GM23338 (cell line): ENCODE measurements around the gene NBEAL2.

Experiments
- CREB1 ChIP-seq: fragments of 250-450 bp; sonication (Bioruptor Pico); IDR thresholded peaks from 2 replicates; pipeline ENCODE4 v1.5.0; 2020; ENCODE audit warnings: low read depth, mild to moderate bottlenecking, moderate library complexity
- CTCF ChIP-seq, 2 experiments: fragments of 200-600 bp in 1 of 2; sonication (generic) in 1 of 2; conservative IDR thresholded peaks; 2 replicates each; pipeline versions ENCODE4 v1.5.1 to v1.6.1; 2016 to 2017; ENCODE audit warnings: antibody characterized with exemption in 2 of 2, low read depth in 2 of 2, mild to moderate bottlenecking in 2 of 2, moderate library complexity in 1 of 2
- ETS1 ChIP-seq: IDR thresholded peaks from 2 replicates; pipeline ENCODE4 v1.6.1; 2016; ENCODE audit warnings: antibody characterized with exemption
- EZH2 ChIP-seq: fragments of 200-600 bp; sonication (generic); IDR thresholded peaks from one replicate; pipeline ENCODE4 v1.8.0; 2017; ENCODE audit warnings: antibody characterized with exemption, mild to moderate bottlenecking, low read depth; ENCODE audit not compliant: unreplicated experiment
- EZH2phosphoT487 ChIP-seq: fragments of 200-600 bp; sonication (generic); IDR thresholded peaks from one replicate; pipeline ENCODE4 v1.8.1; 2018; ENCODE audit warnings: antibody characterized with exemption; ENCODE audit not compliant: unreplicated experiment
- POLR2AphosphoS5 ChIP-seq: IDR thresholded peaks from 2 replicates; pipeline ENCODE4 v1.6.1; 2016; ENCODE audit warnings: antibody characterized with exemption, low read depth
- STAT1 ChIP-seq: IDR thresholded peaks from one replicate; pipeline ENCODE4 v1.6.1; 2016; ENCODE audit warnings: antibody characterized with exemption; ENCODE audit not compliant: unreplicated experiment
- ZNF331 ChIP-seq: fragments of 250-450 bp; sonication (Bioruptor Pico); IDR thresholded peaks from 2 replicates; pipeline ENCODE4 v1.5.0; 2020; ENCODE audit warnings: low read depth, mild to moderate bottlenecking, moderate library complexity
- TF ChIP-seq, protein P1 (sequence below): IDR thresholded peaks from one replicate; pipeline ENCODE4 v1.6.1; 2018; ENCODE audit warnings: antibody characterized with exemption; ENCODE audit not compliant: unreplicated experiment

DNA sequence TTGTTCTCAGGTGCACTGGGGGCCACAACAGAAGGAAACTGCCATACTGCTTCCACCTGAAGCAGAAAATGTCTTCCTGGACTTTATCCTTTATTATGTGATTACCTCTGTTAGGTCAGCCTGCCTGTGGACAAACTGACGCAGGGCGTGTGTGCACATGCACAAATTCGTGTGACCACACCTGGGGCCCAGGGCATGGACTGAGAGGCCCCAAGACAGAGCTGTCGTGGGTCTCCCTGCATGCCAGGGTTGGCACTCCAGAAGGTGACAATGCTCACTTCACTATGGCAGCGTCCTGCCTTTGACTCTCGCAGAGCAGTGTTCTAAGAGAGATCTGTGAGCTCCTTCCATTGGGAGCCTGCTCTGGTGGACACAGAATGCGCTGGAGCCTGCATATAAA is 37.4 kb upstream of the NBEAL2 start:
- TF ChIP-seq CTCF (conservative IDR thresholded peaks at IDR 0.05; ENCODE audit: low read depth in 2 of 2) (no peak), EZH2 (no peak), EZH2phosphoT487 (no peak), POLR2AphosphoS5 (no peak), STAT1 (no peak), ETS1 (no peak), CREB1 (CRISPR knock-in tag) (no peak), ZNF331 (CRISPR knock-in tag) (no peak)
- TF ChIP-seq, protein P1, sequence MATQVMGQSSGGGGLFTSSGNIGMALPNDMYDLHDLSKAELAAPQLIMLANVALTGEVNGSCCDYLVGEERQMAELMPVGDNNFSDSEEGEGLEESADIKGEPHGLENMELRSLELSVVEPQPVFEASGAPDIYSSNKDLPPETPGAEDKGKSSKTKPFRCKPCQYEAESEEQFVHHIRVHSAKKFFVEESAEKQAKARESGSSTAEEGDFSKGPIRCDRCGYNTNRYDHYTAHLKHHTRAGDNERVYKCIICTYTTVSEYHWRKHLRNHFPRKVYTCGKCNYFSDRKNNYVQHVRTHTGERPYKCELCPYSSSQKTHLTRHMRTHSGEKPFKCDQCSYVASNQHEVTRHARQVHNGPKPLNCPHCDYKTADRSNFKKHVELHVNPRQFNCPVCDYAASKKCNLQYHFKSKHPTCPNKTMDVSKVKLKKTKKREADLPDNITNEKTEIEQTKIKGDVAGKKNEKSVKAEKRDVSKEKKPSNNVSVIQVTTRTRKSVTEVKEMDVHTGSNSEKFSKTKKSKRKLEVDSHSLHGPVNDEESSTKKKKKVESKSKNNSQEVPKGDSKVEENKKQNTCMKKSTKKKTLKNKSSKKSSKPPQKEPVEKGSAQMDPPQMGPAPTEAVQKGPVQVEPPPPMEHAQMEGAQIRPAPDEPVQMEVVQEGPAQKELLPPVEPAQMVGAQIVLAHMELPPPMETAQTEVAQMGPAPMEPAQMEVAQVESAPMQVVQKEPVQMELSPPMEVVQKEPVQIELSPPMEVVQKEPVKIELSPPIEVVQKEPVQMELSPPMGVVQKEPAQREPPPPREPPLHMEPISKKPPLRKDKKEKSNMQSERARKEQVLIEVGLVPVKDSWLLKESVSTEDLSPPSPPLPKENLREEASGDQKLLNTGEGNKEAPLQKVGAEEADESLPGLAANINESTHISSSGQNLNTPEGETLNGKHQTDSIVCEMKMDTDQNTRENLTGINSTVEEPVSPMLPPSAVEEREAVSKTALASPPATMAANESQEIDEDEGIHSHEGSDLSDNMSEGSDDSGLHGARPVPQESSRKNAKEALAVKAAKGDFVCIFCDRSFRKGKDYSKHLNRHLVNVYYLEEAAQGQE: no peak
